Psoas muscle (tissue), 8 donors: Measurements from ENCODE around the gene RBFOX1. TPM values are rescaled to one million over a fixed set of nuclear protein-coding genes. Genes with fewer than 3 reads are reported as not detected.

Source experiments
- ATAC-seq, 4 donors: fragments of 200-7000 bp; cut with Tn5 transposase; one replicate each; pipeline ENCODE4 v1.9.1; 2020; ENCODE audit warnings: moderate library complexity in 3 of 4, mild to moderate bottlenecking in 2 of 4
- DNase-seq, 2 donors: peaks; one replicate each; pipeline ENCODE4 v3.0.0-alpha.2; 2020
- H3K27ac ChIP-seq: fragments of 200-600 bp; one replicate; pipeline ENCODE4 v1.8.0; 2022
- H3K27me3 ChIP-seq, 3 donors: fragments of 200-600 bp in 1 of 3; one replicate each; pipeline versions ENCODE4 v1.6.1 to v1.8.0; 2013 to 2022; ENCODE audit warnings: low read length in 2 of 3, mild to moderate bottlenecking in 2 of 3, moderate library complexity in 1 of 3; ENCODE audit not compliant: insufficient read depth in 3 of 3
- H3K36me3 ChIP-seq, 2 donors: fragments of 200-600 bp in 1 of 2; one replicate each; pipeline versions ENCODE4 v1.6.1 to v1.8.0; 2013 to 2022; ENCODE audit warnings: low read depth in 1 of 2, mild to moderate bottlenecking in 1 of 2, moderate library complexity in 1 of 2; ENCODE audit not compliant: insufficient read depth in 1 of 2
- H3K4me1 ChIP-seq: fragments of 200-600 bp; one replicate; pipeline ENCODE4 v1.8.0; 2022
- H3K4me3 ChIP-seq: fragments of 200-600 bp; one replicate; pipeline ENCODE4 v1.8.0; 2022; ENCODE audit warnings: mild to moderate bottlenecking
- H3K9me3 ChIP-seq: fragments of 200-600 bp; one replicate; pipeline ENCODE4 v1.8.0; 2022
- CTCF ChIP-seq: fragments of 200-600 bp; IDR thresholded peaks from one replicate; pipeline ENCODE4 v1.8.0; 2022; ENCODE audit warnings: antibody characterized with exemption
- WGBS, 3 donors: extraction: QIAGEN DNeasy Blood & Tissue Kit; methylation state at CpG; one replicate each; pipeline versions ENCODE4 v1.1.6 to v1.1.7; 2013; 5-methylcytosine and 5-hydroxymethylcytosine counted together
- intact Hi-C, 2 donors: fragments of 100-400 bp; cut with DNase I; formaldehyde crosslinking; loops; one replicate each; pipeline versions ENCODE4 v1.11.0 to v1.14.2; 2022
- polyA plus RNA-seq, 3 donors: library from polyadenylated mRNA; stranded (reverse); fragments of 200-250 nt; gene quantifications; one replicate each; pipeline ENCODE4 v1.2.3, GENCODE V29; 2013
- total RNA-seq, 4 donors: library from RNA; stranded (reverse); fragmentation: NEBNext Ultra II Directional in 2 of 4; extraction: Animal tissue kit (Norgen Biotek cat#: 25700) in 2 of 4; gene quantifications; one replicate each; pipeline versions ENCODE4 v1.2.1 to v1.2.4, GENCODE V29; 2021 to 2023
- donor health status: healthy with polysubstance abuse.
- donor health status: DM: no; HTN: no; CAD: no; lungs with moderate emphysema.
- donor health status: Bipolar disorder and iron deficiency.
- donor health status: healthy.
- donor health status: DM: yes; HTN: yes; CAD: no.
- donor health status: DM: no; HTN: no; CAD: no.
- donor health status: DM: no; HTN: no; CAD: no.
- donor health status: DM: yes; HTN: yes; CAD: no.

Gene RBFOX1
- total and polyA plus RNA-seq, 7 donors: 2.8 to 141 (median 113) TPM

- Histone ChIP-seq H3K27me3 (peaks cover 0 to 10% (median 0%) of the 10 kb centered on the region in 3 donors), H3K36me3 (no peaks in the 10 kb centered on the region), H3K4me3 (no peak overlapping the region), H3K9me3 (no peaks in the 10 kb centered on the region), H3K4me1 (no peaks in the 10 kb centered on the region), H3K27ac (no peak overlapping the region)
- ATAC-seq (peak in 3 of 4 donors; percentile 8 to 29 (median 19)), DNase-seq (no peak)
- no peak for TF ChIP-seq CTCF
- WGBS, 3 donors: 42 to 65% (median 53%) methylated on average over 4 of the region's 4 CpGs
- intact Hi-C loops: no loop called here
Measured at GRCh38 chr16:7304958-7305357, 27.7 kb upstream of the RBFOX1 start.

GRCh38 chr16:7313170-7313569 is 19.5 kb upstream of the RBFOX1 start:
- Histone ChIP-seq H3K27me3 (no peaks in the 10 kb centered on the region), H3K4me3 (no peak overlapping the region), H3K27ac (no peak overlapping the region), H3K4me1 (peaks cover 3% of the 10 kb centered on the region), H3K36me3 (no peaks in the 10 kb centered on the region), H3K9me3 (no peaks in the 10 kb centered on the region)
- DNase-seq (no peak), ATAC-seq (peak in 2 of 4 donors; percentile 64 to 73)
- WGBS, 3 donors: 52 to 57% (median 52%) methylated on average over 5 of the region's 5 CpGs
- peak; percentile 48 for TF ChIP-seq CTCF
- intact Hi-C loops: no loop called here

GRCh38 chr16:7314163-7314562 is 18.5 kb upstream of the RBFOX1 start:
- WGBS, 3 donors: 64 to 72% (median 69%) methylated on average over 12 of the region's 12 CpGs
- no peak for ATAC-seq

GRCh38 chr16:7315813-7316212 is 16.8 kb upstream of the RBFOX1 start:
- no peak for TF ChIP-seq CTCF
- 52 to 64% (median 56%) methylated on average over 1 of the region's 1 CpG for WGBS, 3 donors
- Histone ChIP-seq H3K27me3 (no peaks in the 10 kb centered on the region), H3K9me3 (no peaks in the 10 kb centered on the region), H3K36me3 (no peaks in the 10 kb centered on the region), H3K27ac (no peak overlapping the region), H3K4me3 (no peak overlapping the region), H3K4me1 (peaks cover 7% of the 10 kb centered on the region)
- no peak for ATAC-seq
- no peak for DNase-seq
- intact Hi-C loops: no loop called here

More at GRCh38 chr16:7314163-7314562, 18.5 kb upstream of the RBFOX1 start:
- intact Hi-C loops: no loop called here
- Histone ChIP-seq H3K27ac (no peak overlapping the region), H3K4me3 (no peak overlapping the region), H3K36me3 (no peaks in the 10 kb centered on the region), H3K27me3 (no peaks in the 10 kb centered on the region), H3K4me1 (peaks cover 4% of the 10 kb centered on the region), H3K9me3 (no peaks in the 10 kb centered on the region)
- no peak for DNase-seq
- no peak for TF ChIP-seq CTCF

- Histone ChIP-seq H3K4me1 (peaks cover 8% of the 10 kb centered on the region), H3K27me3 (no peaks in the 10 kb centered on the region), H3K4me3 (no peak overlapping the region), H3K27ac (no peak overlapping the region), H3K9me3 (no peaks in the 10 kb centered on the region), H3K36me3 (no peaks in the 10 kb centered on the region)
- no peak for ATAC-seq
- no peak for DNase-seq
- TF ChIP-seq CTCF: no peak
- intact Hi-C loops: no loop called here
Measured at GRCh38 chr16:7316281-7316888, 16.3 kb upstream of the RBFOX1 start.
